Measurements from ENCODE around the gene ZNF311.
"Not testable (repeated sequence)": the region's sequence is repeated elsewhere in the genome, so short reads cannot be mapped to it uniquely, and the experiment has no call there.

The ZNF311 gene

DNA sequence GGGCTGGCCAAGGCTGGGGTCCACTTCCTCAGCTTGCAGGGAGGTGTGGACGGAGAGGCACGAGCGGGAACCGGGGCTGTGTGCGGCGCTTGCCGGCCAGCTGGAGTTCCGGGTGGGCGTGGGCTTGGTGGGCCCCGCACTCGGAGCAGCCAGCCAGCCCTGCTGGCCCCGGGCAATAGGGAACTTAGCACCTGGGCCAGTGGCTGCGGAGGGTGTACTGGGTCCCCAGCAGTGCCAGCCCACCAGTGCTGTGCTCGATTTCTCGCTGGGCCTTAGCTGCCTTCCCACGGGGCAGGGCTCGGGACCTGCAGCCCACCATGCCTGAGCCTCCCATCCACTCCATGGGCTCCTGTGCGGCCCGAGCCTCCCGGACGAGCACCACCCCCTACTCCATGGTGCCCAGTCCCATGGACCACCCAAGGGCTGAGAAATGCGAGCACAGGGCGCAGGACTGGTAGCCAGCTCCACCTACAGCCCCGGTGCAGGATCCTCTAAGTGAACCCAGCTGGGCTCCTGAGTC is 47.3 kb downstream of the ZNF311 start:
- in situ Hi-C loops (cut with HindIII; ENCODE audit: low sequenced_read_pairs): not testable (repeated sequence)

DNA sequence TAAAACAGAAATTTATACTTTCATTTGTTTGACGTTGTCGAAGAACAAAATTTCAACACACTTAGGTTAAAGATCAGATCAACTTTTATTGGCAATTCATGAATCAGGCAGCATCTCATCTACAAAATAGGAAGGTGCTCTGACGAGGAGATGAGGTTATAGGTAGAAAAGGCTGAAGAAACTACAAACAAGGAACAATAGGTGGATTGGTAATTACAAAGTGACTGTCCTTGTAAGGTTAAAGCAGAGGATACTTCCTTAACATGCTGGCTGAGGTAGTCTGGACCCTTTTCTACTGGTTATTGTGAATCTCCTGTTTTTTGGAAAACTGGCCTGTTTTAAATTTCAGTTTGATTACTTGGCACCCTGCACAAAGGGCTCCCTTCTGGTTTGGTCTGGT is 48.8 kb downstream of the ZNF311 start:
- in situ Hi-C loops (cut with HindIII; ENCODE audit: low sequenced_read_pairs): no loop called here

DNA sequence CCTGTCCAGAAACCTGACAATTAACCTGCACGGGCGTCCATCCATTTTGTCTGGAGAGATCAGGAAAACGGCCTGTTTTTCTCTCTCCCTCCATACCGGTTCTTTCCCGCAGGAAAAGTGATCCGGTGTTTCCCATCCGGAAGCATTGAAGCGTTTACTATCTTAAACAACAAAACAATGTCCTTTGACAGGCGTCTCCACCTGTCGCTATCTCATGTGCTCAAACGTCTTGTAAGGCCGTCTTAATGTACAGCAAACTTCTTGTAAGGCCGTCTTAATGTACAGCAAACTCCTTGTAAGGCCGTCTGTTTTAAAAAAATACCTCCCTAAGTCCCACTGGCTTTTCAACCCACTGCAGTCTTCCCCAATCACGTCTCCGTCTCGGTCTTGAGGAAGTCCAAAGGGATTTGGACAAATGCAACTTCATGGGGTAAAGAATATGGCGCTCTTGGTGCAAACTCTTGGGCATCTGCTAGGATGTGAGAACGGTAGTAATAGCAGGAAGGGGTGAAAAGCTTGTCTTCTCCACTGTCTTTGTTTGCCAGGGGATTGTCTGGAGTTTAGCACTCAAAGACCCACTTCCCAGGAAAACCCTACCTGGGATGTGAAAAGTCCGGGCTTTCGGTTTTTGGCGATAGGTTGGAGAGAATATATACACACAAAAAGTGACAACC is 51.4 kb downstream of the ZNF311 start:
- in situ Hi-C loops (cut with HindIII; ENCODE audit: low sequenced_read_pairs): no loop called here

DNA sequence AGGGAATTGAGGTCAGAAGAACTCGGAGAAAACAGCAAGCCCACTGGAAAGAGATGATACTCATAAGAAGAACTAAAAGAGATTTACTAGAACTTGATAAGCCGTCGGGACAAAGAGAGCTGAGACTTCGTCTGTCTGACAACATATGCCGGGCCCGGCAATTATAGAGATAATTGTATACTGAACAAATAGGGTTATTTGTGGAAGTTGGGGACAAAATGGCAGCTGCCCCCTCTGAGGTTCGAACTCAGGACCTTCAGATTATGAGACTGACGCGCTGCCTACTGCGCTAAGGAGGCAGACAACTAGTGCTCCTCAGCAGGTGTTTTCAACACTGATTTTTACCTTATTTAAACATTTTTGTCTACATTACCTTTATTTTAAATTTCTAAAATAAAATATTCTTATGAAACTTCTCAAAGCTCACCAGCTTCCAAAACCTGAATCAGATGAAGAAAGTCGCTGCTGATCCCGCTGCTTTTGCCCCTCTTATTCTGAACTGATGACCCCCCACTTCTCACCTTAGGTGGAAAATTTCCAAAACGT is 52.0 kb downstream of the ZNF311 start:
- in situ Hi-C loops (cut with HindIII; ENCODE audit: low sequenced_read_pairs): no loop called here

DNA sequence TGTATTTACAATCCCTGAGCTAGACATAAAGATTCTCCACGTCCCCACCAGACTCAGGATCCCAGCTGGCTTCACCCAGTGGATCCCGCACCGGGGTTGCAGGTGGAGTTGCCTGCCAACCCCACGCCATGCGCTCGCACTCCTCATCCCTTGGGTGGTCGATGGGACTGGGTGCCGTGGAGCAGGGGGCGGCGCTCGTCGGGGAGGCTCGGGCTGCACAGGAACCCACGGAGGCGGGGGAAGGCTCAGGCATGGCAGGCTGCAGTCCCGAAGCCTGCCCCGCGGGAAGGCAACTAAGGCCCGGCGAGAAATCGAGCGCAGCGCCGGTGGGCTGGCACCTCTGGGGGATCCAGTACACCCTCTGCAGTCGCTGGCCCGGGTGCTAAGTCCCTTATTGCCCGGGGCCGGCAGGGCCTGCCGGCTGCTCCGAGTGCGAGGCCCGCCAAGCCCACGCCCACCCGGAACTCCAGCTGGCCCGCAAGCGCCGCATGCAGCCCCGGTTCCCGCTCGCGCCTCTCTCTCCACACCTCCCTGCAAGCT is 55.4 kb downstream of the ZNF311 start:
- in situ Hi-C loops (cut with HindIII; ENCODE audit: low sequenced_read_pairs): not testable (repeated sequence)

DNA sequence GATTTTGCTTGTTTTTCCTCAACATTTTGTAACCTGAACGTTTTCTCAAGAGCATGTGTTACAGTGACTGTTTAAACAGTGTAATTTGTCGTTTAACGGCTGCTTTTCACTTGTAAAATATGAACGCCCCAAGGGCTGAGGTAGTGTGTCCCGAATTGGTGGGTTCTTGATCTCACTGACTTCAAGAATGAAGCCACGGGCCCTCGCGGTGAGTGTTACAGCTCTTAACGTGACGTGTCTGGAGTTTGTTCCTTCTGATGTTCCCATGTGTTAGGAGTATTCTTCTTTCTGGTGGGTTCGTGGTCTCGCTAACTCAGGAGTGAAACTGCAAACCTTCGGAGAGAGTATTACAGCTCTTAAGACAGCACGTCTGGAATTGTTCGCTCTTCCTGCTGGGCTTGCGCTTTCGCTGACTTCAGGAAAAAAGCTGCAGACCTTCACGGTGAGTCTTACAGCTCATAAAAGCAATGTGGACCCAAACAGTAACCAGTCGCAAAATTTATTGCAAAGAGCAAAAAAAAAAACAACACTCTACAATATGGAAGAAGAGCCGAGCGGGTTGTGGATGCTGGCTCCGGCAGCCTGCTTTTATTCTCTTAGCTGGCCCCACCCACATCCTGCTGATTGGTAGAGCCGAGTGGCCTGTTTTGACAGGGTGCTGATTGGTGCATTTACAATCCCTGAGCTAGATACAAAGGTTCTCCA is 56.2 kb downstream of the ZNF311 start:
- in situ Hi-C loops (cut with HindIII; ENCODE audit: low sequenced_read_pairs): no loop called here

DNA sequence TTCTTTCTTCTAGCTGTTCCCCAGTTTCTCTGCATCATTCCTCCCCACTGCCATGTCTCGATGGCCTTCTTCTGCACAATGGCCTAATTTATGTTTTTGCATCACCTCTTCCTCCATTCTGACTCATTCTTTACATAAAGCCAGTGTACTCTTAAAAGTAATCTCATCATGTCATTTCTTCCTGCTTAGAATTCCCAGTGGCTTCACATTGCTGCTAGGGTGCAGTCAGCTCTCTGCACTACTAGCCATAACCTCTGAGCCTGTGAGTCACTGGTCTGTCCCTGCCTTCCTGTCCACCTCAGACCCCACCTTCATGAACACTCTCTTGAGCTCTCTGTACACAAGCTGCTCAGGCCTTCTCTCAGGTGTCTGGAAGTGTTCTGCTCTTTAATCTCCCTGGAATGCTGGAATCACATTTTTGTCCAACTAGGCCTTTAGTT is 57.3 kb downstream of the ZNF311 start:
- in situ Hi-C loops (cut with HindIII; ENCODE audit: low sequenced_read_pairs): no loop called here

DNA sequence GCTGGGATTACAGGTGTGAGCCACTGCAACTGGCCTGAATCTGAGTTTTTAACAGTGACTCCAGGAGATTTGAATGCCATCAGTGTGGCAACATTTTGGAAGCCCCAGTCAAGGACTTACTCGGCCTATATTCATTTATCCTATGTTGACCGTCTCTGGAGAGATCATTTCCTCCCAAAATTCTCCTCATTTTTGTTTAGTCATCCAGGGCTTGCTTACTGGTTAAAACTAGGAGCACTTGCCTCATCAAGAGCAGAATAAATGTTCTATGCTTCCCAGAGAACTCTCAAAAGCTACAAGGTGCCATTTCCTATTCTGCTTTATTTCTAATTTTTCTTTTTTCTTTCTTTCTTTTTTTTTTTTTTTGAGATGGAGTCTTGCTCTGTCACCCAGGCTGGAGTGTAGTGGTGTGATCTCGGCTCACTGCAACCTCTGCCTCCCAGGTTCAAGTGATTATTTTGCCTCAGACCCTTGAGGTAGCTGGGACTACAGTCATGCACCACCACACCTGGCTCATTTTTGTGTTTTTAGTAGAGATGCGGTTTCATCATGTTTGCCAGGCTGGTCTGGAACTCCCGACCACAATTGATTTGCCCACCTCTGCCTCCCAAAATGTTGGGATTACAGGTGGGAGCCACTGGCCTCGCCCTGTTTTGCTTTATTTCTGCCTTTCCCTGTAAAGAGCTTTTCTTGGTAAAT is 57.9 kb downstream of the ZNF311 start:
- in situ Hi-C loops (cut with HindIII; ENCODE audit: low sequenced_read_pairs): no loop called here

DNA sequence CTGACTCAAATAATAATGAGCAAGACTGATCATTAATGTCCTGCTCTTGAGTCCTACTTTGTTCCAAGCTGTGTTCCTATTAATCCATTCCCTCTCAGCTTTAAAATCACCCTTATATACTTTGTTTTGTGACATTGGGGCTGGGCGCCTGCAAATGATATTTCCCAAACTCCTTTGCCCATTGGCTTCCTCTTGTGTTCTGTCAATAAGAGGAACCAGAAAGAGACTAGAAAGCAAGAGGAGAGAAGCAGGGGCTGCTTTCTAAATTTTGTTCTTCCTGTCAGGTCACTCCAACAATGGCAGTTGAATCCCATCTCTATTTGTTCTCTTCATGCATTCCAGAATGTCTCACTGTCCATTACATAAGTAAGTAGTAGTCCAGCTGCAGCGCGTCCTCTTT is 59.8 kb downstream of the ZNF311 start:
- in situ Hi-C loops (cut with HindIII; ENCODE audit: low sequenced_read_pairs): no loop called here
